Hippocampal formation (tissue), 2 donors: ENCODE data around the gene CNTFR.
"Not testable (repeated sequence)": the region's sequence is repeated elsewhere in the genome, so short reads cannot be mapped to it uniquely, and the experiment has no call there.

Source experiments
- DNase-seq, 2 donors: peaks; one replicate each; lab custom pipeline; 2025; lab: John Stamatoyannopoulos, UW

The CNTFR gene

GRCh38 chr9:34555002-34555348, 34.5 kb downstream of the CNTFR start:
- DNase-seq, result no peak

GRCh38 chr9:34554211-34555001, 35.1 kb downstream of the CNTFR start:
- no peak for DNase-seq

GRCh38 chr9:34553511-34554021, 36.0 kb downstream of the CNTFR start:
- no peak for DNase-seq

GRCh38 chr9:34552986-34553385, 36.5 kb downstream of the CNTFR start:
- no peak for DNase-seq

GRCh38 chr9:34552606-34552981, 36.9 kb downstream of the CNTFR start:
- no peak for DNase-seq

GRCh38 chr9:34551751-34552605, 37.5 kb downstream of the CNTFR start:
- DNase-seq, result no peak

- DNase-seq, result no peak
These were observed 38.7 kb downstream of the CNTFR start for GRCh38 chr9:34550681-34551270.

- DNase-seq, result no peak
These were observed 39.4 kb downstream of the CNTFR start for GRCh38 chr9:34550016-34550680.

GRCh38 chr9:34549407-34549732, 40.2 kb downstream of the CNTFR start:
- no peak for DNase-seq

- DNase-seq, result peak; percentile 66 to 72
These were observed 41.4 kb downstream of the CNTFR start for GRCh38 chr9:34547960-34548611.

GRCh38 chr9:34546834-34547827, 42.4 kb downstream of the CNTFR start:
- peak; percentile 58 to 63 for DNase-seq

GRCh38 chr9:34546102-34546833, 43.3 kb downstream of the CNTFR start:
- DNase-seq, result no peak

- DNase-seq, result no peak
These were observed 44.0 kb downstream of the CNTFR start for GRCh38 chr9:34545497-34545896.

- DNase-seq, result no peak
These were observed 45.5 kb downstream of the CNTFR start for GRCh38 chr9:34544035-34544434.

GRCh38 chr9:34541540-34541939, 48.0 kb downstream of the CNTFR start:
- DNase-seq, result no peak

- DNase-seq, result no peak
These were observed 48.7 kb downstream of the CNTFR start for GRCh38 chr9:34540827-34541226.

GRCh38 chr9:34536685-34537084, 52.8 kb downstream of the CNTFR start:
- no peak for DNase-seq

GRCh38 chr9:34532041-34532440, 57.5 kb downstream of the CNTFR start:
- not testable (repeated sequence) for DNase-seq

GRCh38 chr9:34526026-34526425, 63.5 kb downstream of the CNTFR start:
- DNase-seq, result no peak

- DNase-seq, result no peak
These were observed 65.2 kb downstream of the CNTFR start for GRCh38 chr9:34524349-34524748.
